Prostate gland (tissue), 2 donors: ENCODE results near the gene ARFGEF3.
"Not testable (repeated sequence)": the region's sequence is repeated elsewhere in the genome, so short reads cannot be mapped to it uniquely, and the experiment has no call there.

Source experiments
- POLR2A ChIP-seq: fragments of 450-650 bp; IDR thresholded peaks from one replicate; pipeline ENCODE4 v1.6.1; 2016; ENCODE audit warnings: antibody characterized with exemption, mild to moderate bottlenecking
- TF ChIP-seq, protein P1 (sequence below), 4 experiments: fragments of 200-600 bp in 2 of 4; fragments of 450-650 bp in 2 of 4; sonication (generic) in 2 of 4; IDR thresholded peaks; 1 replicate in 3 of 4; 2 replicates in 1 of 4; pipeline ENCODE4 v1.5.1; 2016 to 2019; ENCODE audit warnings: antibody characterized with exemption in 4 of 4, mild to moderate bottlenecking in 2 of 4, moderate library complexity in 2 of 4

DNA sequence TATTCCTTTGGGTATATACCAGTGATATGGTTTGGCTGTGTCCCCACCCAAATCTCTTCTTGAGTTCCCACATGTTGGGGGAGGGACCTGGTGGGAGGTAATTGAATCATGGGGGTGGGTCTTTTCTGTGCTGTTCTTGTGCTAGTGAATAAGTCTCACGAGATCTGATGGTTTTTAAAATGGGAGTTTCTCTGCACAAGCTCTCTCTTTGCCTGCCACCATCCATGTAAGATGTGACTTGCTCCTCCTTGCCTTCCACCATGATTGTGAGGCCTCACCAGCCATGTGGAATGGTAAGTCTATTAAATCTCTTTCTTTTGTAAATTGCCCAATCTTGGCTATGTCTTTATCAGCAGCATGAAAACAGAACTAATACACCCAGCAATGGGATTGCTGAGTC, 42.5 kb upstream of the ARFGEF3 start:
- TF ChIP-seq, protein P1, sequence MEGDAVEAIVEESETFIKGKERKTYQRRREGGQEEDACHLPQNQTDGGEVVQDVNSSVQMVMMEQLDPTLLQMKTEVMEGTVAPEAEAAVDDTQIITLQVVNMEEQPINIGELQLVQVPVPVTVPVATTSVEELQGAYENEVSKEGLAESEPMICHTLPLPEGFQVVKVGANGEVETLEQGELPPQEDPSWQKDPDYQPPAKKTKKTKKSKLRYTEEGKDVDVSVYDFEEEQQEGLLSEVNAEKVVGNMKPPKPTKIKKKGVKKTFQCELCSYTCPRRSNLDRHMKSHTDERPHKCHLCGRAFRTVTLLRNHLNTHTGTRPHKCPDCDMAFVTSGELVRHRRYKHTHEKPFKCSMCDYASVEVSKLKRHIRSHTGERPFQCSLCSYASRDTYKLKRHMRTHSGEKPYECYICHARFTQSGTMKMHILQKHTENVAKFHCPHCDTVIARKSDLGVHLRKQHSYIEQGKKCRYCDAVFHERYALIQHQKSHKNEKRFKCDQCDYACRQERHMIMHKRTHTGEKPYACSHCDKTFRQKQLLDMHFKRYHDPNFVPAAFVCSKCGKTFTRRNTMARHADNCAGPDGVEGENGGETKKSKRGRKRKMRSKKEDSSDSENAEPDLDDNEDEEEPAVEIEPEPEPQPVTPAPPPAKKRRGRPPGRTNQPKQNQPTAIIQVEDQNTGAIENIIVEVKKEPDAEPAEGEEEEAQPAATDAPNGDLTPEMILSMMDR (IDR thresholded peaks at IDR 0.05) = not testable (repeated sequence)
- TF ChIP-seq POLR2A = not testable (repeated sequence)
